ENCODE measurements around the gene KCNIP2. TPM values are rescaled to one million over a fixed set of nuclear protein-coding genes. Genes with fewer than 3 reads are reported as not detected.

The KCNIP2 gene
- total and polyA plus RNA-seq, 2 donors (not counting 3 experiments of a cell fraction or from before 2014, with no cell fraction given) = 0.36 to 2.2 TPM

- no peaks in the 10 kb centered on the region for H3K9me1 ChIP-seq (replicated peaks; ENCODE audit: control insufficient read depth, extremely low read depth, insufficient read depth, low read length)
- H3K4me1 ChIP-seq (ENCODE audit: control insufficient read depth, extremely low read depth, insufficient read depth, low read length) = no peaks in the 10 kb centered on the region
- no peaks in the 10 kb centered on the region for H4K20me1 ChIP-seq (replicated peaks; ENCODE audit: control insufficient read depth, extremely low read depth, insufficient read depth, low read length)
- DNase-seq (ENCODE audit: low read depth, low spot score) (no peak), FAIRE-seq (no peak)
- no TSS peak for BruUV-seq (replicated peaks)
- dilution Hi-C loops (cut with MboI; ENCODE audit: extremely low pct_ligation_motif_present, low sequenced_read_pairs) = loop anchor here (25.0 kb wide), 1 partner anchor 101 kb away; no protein-coding TSS in a partner anchor
- no peak overlapping the region for H3K4me2 ChIP-seq (ENCODE audit: insufficient read depth, low read length)
- TF ChIP-seq CTCF (IDR thresholded peaks at IDR 0.05; ENCODE audit: extremely low read depth in 1 of 2, insufficient read depth in 1 of 2, low read depth in 1 of 2, low read length in 2 of 2) = no peak
- no peak for TF ChIP-seq JUN (IDR thresholded peaks at IDR 0.05; ENCODE audit: borderline replicate concordance, insufficient read depth, insufficient read length, low read depth)
- H3K27ac ChIP-seq (ENCODE audit: insufficient read depth, low read depth, low read length) = no peak overlapping the region
- H3K36me3 ChIP-seq (ENCODE audit: control insufficient read depth in 2 of 2, extremely low read depth in 1 of 2, insufficient read depth in 2 of 2, low read length in 2 of 2) = no peaks in the 10 kb centered on the region
- H3K9ac ChIP-seq (replicated peaks; ENCODE audit: extremely low read depth, insufficient read depth, low read length) = no peak overlapping the region
- intact Hi-C loops (cut with micrococcal nuclease) = loop anchor here (5.0 kb wide), 1 partner anchor 51 kb away; no protein-coding TSS in a partner anchor
- H2AFZ ChIP-seq (ENCODE audit: low read depth, low read length) = no peak overlapping the region
- CTCF ChIA-PET = interaction anchor here (1.1 to 18.0 kb wide), 4 partner anchors 10 to 186 kb away, joined by 3 to 559 read pairs (median 126); no protein-coding TSS in a partner anchor
- H3K9me3 ChIP-seq (replicated peaks; ENCODE audit: control insufficient read depth, insufficient read depth, low read length) = no peaks in the 10 kb centered on the region
- POLR2A ChIA-PET = no interaction called here
- no peak overlapping the region for H3K4me3 ChIP-seq (replicated peaks in 1 of 3; ENCODE audit: insufficient read depth in 1 of 3, low read depth in 1 of 3, low read length in 3 of 3)
- no peaks in the 10 kb centered on the region for H3K79me2 ChIP-seq (ENCODE audit: control insufficient read depth, insufficient read depth, low read length)
- no peaks in the 10 kb centered on the region for H3K27me3 ChIP-seq (ENCODE audit: control insufficient read depth in 2 of 2, insufficient read depth in 2 of 2, low read length in 2 of 2)
These were observed 43.1 kb upstream of the KCNIP2 start for GRCh38 chr10:101886521-101887312.

Measured in endothelial cell of umbilical vein (primary cell).